Neural progenitor cell (in vitro differentiated cells): ENCODE data around the gene ERCC1. TPM values are rescaled to one million over a fixed set of nuclear protein-coding genes. Genes with fewer than 3 reads are reported as not detected.

Experiments used
- DNase-seq: peaks from one replicate; pipeline ENCODE4 v3.0.0-alpha.2; 2016; ENCODE audit warnings: low spot score
- H2AFZ ChIP-seq: fragments of 200-600 bp; sonication (generic); replicated peaks from 2 replicates; pipeline ENCODE4 v1.6.1; 2016; ENCODE audit warnings: antibody characterized with exemption
- H3F3A ChIP-seq: fragments of 200-600 bp; sonication (generic); 2 replicates; pipeline ENCODE4 v1.6.1; 2016; ENCODE audit warnings: antibody characterized with exemption, low read depth
- H3K27ac ChIP-seq: fragments of 200-600 bp; sonication (generic); 2 replicates; pipeline ENCODE4 v1.5.1; 2016; ENCODE audit warnings: mild to moderate bottlenecking
- H3K27me3 ChIP-seq: fragments of 200-600 bp; sonication (generic); 2 replicates; pipeline ENCODE4 v1.6.1; 2016; ENCODE audit warnings: mild to moderate bottlenecking, moderate library complexity
- H3K36me3 ChIP-seq: fragments of 200-600 bp; sonication (generic); 2 replicates; pipeline ENCODE4 v1.5.1; 2016
- H3K4me1 ChIP-seq: fragments of 200-600 bp; sonication (generic); 2 replicates; pipeline ENCODE4 v1.6.1; 2016; ENCODE audit warnings: mixed run types
- H3K4me2 ChIP-seq: fragments of 200-600 bp; sonication (generic); 2 replicates; pipeline ENCODE4 v1.6.1; 2016
- H3K4me3 ChIP-seq: fragments of 200-600 bp; sonication (generic); 2 replicates; pipeline ENCODE4 v1.5.1; 2016
- H3K79me2 ChIP-seq: fragments of 200-600 bp; sonication (generic); 2 replicates; pipeline ENCODE4 v1.6.1; 2016; ENCODE audit warnings: low read depth
- H3K9ac ChIP-seq: fragments of 200-600 bp; sonication (generic); 2 replicates; pipeline ENCODE4 v1.6.1; 2016
- H3K9me3 ChIP-seq: fragments of 200-600 bp; sonication (generic); 2 replicates; pipeline ENCODE4 v1.5.1; 2016; ENCODE audit warnings: low read depth
- H4K20me1 ChIP-seq: fragments of 200-600 bp; sonication (generic); 2 replicates; pipeline ENCODE4 v1.6.1; 2016; ENCODE audit warnings: low read depth
- H3K27ac Mint-ChIP-seq: 3 replicates; pipeline ENCODE4 v1.8.0; 2021; ENCODE audit warnings: mixed read lengths
- H3K27me3 Mint-ChIP-seq: 2 replicates; pipeline ENCODE4 v1.8.0; 2022; ENCODE audit warnings: low read depth, mild to moderate bottlenecking, inconsistent platforms, moderate library complexity, mixed read lengths; ENCODE audit not compliant: insufficient read depth
- H3K36me3 Mint-ChIP-seq: 3 replicates; pipeline ENCODE4 v1.8.0; 2021; ENCODE audit warnings: mixed read lengths
- H3K4me1 Mint-ChIP-seq: 3 replicates; pipeline ENCODE4 v1.8.0; 2021; ENCODE audit warnings: mixed read lengths
- H3K4me3 Mint-ChIP-seq: 3 replicates; pipeline ENCODE4 v1.8.0; 2021; ENCODE audit warnings: mild to moderate bottlenecking, moderate library complexity, mixed read lengths
- H3K9me3 Mint-ChIP-seq: 3 replicates; pipeline ENCODE4 v1.8.0; 2020; ENCODE audit warnings: mixed read lengths
- CTCF ChIP-seq: fragments of 200-600 bp; sonication (generic); IDR thresholded peaks from 2 replicates; pipeline ENCODE4 v1.5.1; 2017; ENCODE audit warnings: antibody characterized with exemption, mild to moderate bottlenecking
- EZH2 ChIP-seq: fragments of 200-600 bp; sonication (generic); IDR thresholded peaks from 2 replicates; pipeline ENCODE4 v1.6.1; 2017; ENCODE audit warnings: antibody characterized with exemption, mild to moderate bottlenecking, moderate library complexity
- EZH2phosphoT487 ChIP-seq: fragments of 200-600 bp; sonication (generic); IDR thresholded peaks from 2 replicates; pipeline ENCODE4 v1.6.1; 2017; ENCODE audit warnings: antibody characterized with exemption
- total RNA-seq: library from RNA; depleted of rRNA; stranded (reverse); fragments of >200 nt; gene quantifications from 2 replicates; pipeline ENCODE4 v1.2.3, GENCODE V29; 2015; ENCODE audit warnings: low replicate concordance

ERCC1 gene
- total RNA-seq = 46.0 and 74.5 TPM in 2 replicates

DNA sequence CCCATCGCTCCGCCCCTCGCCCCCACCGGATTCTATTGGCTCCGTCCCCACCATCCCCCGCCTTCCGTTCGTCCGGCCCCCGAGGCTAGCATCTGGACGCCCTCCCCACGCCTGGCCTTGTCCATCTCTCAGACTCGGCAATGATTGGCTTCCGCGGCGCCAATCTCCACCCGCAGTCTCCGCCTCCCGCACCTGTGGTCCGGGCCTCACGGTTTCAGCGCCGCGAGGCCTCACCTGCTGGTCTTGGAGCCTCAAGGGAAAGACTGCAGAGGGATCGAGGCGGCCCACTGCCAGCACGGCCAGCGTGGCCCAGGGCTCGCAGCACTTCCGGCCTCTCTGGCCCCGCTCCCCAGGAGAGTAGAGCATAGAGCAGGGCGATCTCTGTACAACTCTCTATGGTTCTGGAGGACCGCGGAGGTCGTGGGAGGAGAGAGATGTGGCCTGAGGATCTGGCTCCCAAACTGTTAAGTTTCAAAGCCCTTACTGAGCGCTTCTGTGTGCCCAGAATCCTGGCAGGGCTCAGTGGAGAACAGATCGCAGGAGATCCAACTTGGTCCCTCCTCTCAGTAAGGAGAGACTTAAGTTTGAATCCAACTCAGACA lies at the start of gene ERCC1:
Gene ERCC1 (minus strand): TSS at position 329 of the 602 bp plus-strand sequence. CDS start 543 bp downstream, outside the sequence.
- Histone ChIP-seq H3K9ac (no peak within 1 kb of the TSS), H3K27ac (peak within 1 kb of the TSS; percentile 88), H3K4me3 (peak within 1 kb of the TSS; percentile 66), H3K4me2 (peak within 1 kb of the TSS; percentile 97), H3K4me1 (peaks cover 5% of the 10 kb centered on the region), H3K79me2 (peaks cover 15% of the 10 kb centered on the region), H4K20me1 (peaks cover 13% of the 10 kb centered on the region), H3K36me3 (no peaks in the 10 kb centered on the region), H3K27me3 (peaks cover 6% of the 10 kb centered on the region), H3F3A (peaks cover 38% of the 10 kb centered on the region), H3K9me3 (no peaks in the 10 kb centered on the region), H2AFZ (peak within 1 kb of the TSS; percentile 74)
- no peak for TF ChIP-seq CTCF
- H3K4me3 Mint-ChIP-seq = peak within 1 kb of the TSS; percentile 96
- peaks cover 34% of the 10 kb centered on the region for H3K4me1 Mint-ChIP-seq
- H3K27me3 Mint-ChIP-seq = peaks cover 4% of the 10 kb centered on the region
- peaks cover 10% of the 10 kb centered on the region for H3K36me3 Mint-ChIP-seq
- DNase-seq = peak; percentile 99
- H3K9me3 Mint-ChIP-seq = no peaks in the 10 kb centered on the region
- peak within 1 kb of the TSS; percentile 95 for H3K27ac Mint-ChIP-seq

- H3K27me3 Mint-ChIP-seq = peaks cover 47% of the 10 kb centered on the region
- H4K20me1 ChIP-seq = peaks cover 4% of the 10 kb centered on the region
- peaks cover 2% of the 10 kb centered on the region for H3K9me3 Mint-ChIP-seq
- TF ChIP-seq EZH2phosphoT487 (no peak), EZH2 (no peak), CTCF (no peak)
- H3K36me3 ChIP-seq = no peaks in the 10 kb centered on the region
- no peak overlapping the region for H3K4me3 ChIP-seq
- H3K27ac ChIP-seq = no peak overlapping the region
- peaks cover 36% of the 10 kb centered on the region for H3K4me1 Mint-ChIP-seq
- H3K9ac ChIP-seq = no peak overlapping the region
- no peaks in the 10 kb centered on the region for H3K9me3 ChIP-seq
- H3K36me3 Mint-ChIP-seq = no peaks in the 10 kb centered on the region
- no peak for DNase-seq
- H3K4me3 Mint-ChIP-seq = no peak overlapping the region
- H3F3A ChIP-seq = peaks cover 18% of the 10 kb centered on the region
- H2AFZ ChIP-seq = no peak overlapping the region
- no peak overlapping the region for H3K4me2 ChIP-seq
- no peak overlapping the region for H3K27ac Mint-ChIP-seq
- H3K4me1 ChIP-seq = peaks cover 9% of the 10 kb centered on the region
- H3K79me2 ChIP-seq = no peaks in the 10 kb centered on the region
- H3K27me3 ChIP-seq = peaks cover 28% of the 10 kb centered on the region
These were observed 49.6 kb upstream of the ERCC1 start for GRCh38 chr19:45473367-45473681.

GRCh38 chr19:45472563-45473366 lies 49.0 kb upstream of the ERCC1 start:
- Histone ChIP-seq H2AFZ (no peak overlapping the region), H3K36me3 (no peaks in the 10 kb centered on the region), H3K4me1 (peaks cover 11% of the 10 kb centered on the region), H3K9ac (no peak overlapping the region), H3F3A (peaks cover 17% of the 10 kb centered on the region), H3K9me3 (no peaks in the 10 kb centered on the region), H3K4me3 (no peak overlapping the region), H3K27me3 (peaks cover 32% of the 10 kb centered on the region), H3K27ac (no peak overlapping the region), H3K4me2 (peak overlapping the region; percentile 57), H3K79me2 (no peaks in the 10 kb centered on the region), H4K20me1 (peaks cover 8% of the 10 kb centered on the region)
- Mint-ChIP-seq H3K4me3 (peak overlapping the region; percentile 66), H3K9me3 (peaks cover 2% of the 10 kb centered on the region), H3K36me3 (no peaks in the 10 kb centered on the region), H3K4me1 (peaks cover 36% of the 10 kb centered on the region), H3K27ac (no peak overlapping the region), H3K27me3 (peaks cover 48% of the 10 kb centered on the region)
- TF ChIP-seq EZH2 = no peak
- no peak for TF ChIP-seq CTCF
- no peak for TF ChIP-seq EZH2phosphoT487
- DNase-seq = peak; percentile 32
